HG03565 (cell line): Measurements from ENCODE around the gene NACAD.

Experiments used
- ATAC-seq: cut with Tn5 transposase; IDR thresholded peaks from one replicate; pipeline ENCODE4 v1.9.1; 2021; ENCODE audit warnings: mild to moderate bottlenecking, moderate library complexity; ENCODE audit not compliant: unreplicated experiment

NACAD gene

DNA sequence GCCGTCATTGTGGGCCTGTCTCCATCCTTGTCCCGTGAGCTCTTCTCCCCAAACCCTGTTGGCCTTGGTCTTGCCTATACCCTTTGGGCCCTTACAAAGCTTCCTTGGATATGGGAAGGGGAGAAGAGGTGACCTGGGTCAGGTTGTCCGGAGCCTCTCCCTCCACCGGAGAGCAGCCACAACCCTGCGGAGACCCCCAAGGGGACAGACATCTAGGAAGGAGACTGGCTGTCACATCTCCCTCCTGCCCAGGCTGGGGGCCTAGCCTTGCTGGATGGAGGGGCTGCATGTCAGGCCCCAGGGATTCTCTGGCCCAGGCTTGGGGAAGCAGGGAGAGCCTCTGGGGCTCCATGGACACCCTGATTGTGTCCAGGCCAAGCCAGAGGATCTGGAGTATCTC lies 11.8 kb downstream of the NACAD start:
- no peak for ATAC-seq

GRCh38 chr7:45075871-45076796 lies 12.6 kb downstream of the NACAD start:
- ATAC-seq, result no peak

DNA sequence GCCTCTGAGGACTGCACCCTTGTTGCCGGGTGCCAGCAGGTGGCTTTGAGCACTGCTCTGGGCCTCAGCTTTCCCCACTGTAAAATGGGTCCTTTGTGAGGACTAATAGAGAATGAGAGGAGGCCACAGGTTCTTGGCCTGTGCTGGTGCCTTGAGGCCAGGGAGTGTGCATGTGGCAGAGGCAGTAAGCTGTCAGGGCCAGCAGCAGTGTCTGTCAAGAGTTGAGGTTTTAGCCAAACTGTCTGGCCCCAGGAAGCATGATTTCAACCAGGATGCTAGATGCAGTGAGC lies 13.5 kb downstream of the NACAD start:
- ATAC-seq, result no peak

DNA sequence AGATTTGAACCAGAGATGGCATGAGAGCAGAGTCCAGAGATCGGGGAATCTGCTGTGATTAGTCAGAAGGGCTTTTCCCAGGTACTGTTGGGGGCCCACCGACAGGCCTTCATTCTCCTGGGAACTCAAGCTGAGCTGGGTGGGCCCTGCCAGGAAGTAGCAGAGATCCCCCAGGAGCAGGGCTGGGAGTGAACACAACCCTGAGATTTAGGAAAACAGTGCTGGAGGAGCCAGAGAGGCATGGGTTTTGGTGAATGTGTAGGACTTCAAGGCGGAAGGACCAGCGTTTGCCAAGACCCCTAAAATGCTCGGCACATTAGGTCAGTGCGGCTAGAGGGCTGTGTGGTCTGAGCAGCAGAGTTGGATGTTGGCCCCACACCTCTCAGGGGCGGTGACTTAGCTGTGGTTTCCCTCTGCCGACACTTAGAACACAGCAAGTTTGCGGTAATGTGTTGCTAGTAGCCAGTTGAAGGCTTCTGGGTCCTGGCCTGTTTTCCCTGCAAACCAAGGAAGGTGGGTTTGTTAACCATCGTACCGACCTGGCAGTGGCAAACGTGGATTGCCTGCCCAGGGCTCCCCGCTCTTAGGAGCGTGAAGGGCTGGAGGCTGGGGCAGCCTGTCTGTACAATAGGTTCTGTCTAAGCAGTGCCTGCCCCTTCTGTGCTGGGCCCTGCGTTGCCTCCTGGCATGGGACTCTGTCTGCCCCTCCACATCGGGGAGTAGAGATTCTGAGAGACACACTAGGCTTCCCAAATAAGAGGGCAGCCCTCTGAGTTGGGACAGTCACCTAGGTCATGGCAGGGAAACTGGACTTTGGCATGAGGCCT lies 14.0 kb downstream of the NACAD start:
- ATAC-seq, result no peak

DNA sequence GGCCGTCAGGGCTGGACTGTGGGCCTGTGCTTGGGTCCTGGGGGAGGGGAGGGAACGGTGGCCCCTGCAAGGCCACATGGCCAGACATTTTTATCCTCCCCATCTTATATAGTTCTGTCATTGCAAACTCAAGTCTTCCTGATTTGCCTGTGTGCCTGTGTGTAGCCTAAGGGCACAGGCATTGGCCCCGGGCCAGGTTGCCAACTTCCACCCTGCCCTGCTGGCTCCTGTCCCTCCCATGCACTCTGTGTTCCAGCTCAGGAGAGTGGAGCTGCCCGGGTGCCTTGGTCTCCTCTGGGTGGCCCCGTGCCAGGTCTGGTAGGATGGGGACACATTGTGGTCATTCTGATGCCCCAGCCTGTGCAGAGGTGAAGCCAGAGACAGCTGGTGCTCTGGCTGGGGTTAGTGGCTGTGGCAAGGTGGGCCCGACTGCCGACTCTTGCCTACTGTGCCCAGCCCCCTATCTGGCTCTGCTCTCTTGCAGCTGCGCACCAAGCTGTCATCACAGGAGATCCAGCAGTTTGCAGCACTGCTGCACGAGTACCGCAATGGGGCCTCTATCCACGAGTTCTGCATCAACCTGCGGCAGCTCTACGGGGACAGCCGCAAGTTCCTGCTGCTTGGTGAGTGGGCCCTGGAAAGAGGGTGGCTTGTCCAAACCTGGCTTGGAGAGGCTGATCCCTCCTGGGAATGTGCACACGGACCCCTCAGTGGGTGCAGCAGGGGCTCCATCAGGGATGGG lies 14.8 kb downstream of the NACAD start:
- ATAC-seq, result no peak

DNA sequence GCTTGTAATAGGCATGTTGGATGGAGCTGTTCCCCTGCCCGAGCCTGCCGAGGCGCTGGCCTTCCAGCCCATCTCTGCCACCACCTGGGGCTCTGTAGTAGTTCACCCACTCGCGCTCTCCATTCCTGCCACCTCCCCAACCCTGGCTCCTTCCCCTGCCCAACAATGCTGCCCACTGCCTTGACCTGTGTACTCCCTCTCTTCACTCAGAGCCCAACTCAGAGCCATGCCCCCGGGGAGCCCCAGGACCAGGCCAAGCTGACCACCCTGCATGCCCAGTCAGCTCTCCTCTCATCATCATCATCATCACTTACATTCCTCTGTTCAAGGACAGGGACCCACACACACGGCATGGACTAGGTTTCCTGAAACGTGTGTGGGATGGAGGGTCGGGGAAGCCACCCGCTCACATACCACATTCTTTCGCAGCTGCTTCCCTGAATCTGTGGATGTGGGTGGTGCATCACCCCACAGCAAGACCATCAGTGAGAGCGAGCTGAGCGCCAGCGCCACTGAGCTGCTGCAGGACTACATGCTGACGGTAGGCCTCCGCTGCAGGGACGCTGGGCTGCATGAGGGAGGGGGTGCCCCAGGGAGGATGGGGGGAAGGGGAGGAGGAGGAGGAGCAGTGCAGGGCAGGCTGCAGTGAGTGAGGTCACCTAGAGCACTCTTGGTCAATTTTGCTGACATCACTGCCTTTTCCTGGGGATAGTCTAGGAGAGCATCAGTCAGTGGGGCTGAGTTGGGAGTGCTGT lies 15.6 kb downstream of the NACAD start:
- no peak for ATAC-seq

- ATAC-seq, result no peak
These were observed 16.4 kb downstream of the NACAD start for GRCh38 chr7:45072131-45073030.

- ATAC-seq, result no peak
These were observed 17.2 kb downstream of the NACAD start for GRCh38 chr7:45071528-45071927.

DNA sequence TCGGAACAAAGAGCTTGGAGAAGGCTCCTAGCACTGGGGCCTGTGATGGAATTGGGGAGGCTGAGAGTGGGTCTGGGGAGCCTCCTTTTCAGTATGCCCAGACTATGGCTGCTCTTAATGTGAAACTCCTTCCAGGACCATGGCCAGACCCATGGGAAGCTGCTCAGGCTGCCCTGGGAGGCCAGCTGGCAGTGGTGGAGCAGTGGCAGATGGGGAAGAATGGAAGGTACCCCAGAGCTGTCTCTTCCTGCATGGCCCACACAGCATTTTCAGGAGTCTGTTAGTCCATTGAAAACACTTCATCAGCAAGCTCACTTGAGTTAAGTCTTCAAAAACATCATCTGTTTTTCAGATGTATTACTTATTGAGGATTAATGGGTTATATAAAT lies 18.5 kb downstream of the NACAD start:
- no peak for ATAC-seq

- no peak for ATAC-seq
These were observed 19.1 kb downstream of the NACAD start for GRCh38 chr7:45069444-45070253.

- ATAC-seq, result no peak
These were observed 20.3 kb downstream of the NACAD start for GRCh38 chr7:45068236-45069023.

DNA sequence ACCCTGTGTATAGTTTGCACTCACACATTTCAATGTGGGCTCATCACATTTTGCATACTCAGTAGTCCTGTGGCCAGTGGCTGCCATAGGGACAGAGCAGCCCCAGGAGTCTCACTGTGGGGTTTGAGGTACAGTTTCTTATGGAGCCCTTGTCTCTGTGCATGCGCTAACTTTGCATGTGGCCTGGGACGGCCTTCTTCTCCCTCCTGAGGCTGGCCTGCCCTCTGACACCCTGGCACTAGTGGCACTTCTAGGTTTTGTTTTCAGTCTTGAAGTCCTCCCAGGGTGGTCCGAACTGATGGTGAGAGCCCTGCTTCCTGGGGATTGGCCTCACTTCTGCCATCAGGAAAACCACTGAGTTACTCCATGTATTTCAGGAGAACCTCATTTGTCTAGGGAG lies 21.2 kb downstream of the NACAD start:
- no peak for ATAC-seq

DNA sequence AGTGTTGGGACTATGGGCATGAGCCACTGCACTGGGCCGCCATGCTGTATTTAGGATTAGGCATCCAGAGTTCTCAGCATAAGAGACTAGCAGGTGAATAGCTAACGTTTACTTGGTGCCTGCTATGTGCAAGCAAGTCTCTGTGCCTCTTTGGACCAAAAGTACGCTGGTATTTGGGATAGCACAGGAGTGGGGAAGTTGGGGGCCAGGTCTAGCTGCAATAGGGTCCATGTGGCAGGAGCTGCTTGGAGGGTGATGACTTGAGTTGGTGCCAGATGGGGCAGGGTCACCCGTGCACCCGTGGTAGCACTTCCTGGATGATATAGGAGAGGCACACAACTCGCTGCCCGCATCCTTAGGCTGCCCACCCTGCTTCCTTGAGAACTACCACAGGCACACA lies 22.4 kb downstream of the NACAD start:
- no peak for ATAC-seq

- ATAC-seq, result no peak
These were observed 23.5 kb downstream of the NACAD start for GRCh38 chr7:45065031-45065995.

DNA sequence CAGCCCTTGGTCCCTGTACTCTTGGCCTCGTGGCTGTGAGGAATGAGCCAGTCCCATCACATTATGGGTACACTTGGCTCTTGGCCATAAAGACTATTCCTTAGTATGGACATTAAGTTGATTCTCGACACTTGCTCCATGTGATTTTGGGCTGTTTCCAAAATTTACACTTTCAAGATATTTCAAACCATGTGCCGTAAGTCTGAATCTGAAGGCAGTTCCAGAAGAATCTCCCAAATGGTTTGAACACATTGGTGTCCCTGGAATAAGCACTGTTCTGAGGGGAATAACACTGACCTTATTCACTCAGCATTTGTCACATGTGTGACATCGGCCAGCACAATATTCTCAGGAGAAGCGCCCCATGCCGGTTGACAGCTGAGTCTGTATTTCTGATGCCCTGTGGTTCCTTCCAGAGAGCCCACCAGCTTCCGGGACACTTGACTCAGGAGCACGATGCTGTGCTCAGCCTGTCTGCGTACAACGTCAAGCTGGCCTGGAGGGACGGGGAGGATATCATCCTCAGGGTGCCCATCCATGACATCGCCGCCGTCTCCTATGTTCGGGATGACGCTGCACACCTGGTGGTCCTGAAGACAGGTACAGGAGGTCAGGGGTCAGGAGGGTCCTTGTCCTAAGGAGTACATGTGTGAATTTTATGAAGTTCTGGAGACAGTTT lies 24.6 kb downstream of the NACAD start:
- ATAC-seq, result no peak

- ATAC-seq, result no peak
These were observed 26.9 kb downstream of the NACAD start for GRCh38 chr7:45061806-45062425.
